Stimulated activated naive CD8-positive, alpha-beta T cell treated with anti-CD3 and anti-CD28 coated beads, Interleukin-15, Interleukin-2, amounts not matched to agents 100 U/mL and 50 U/mL, for 24 hours (primary cell): ENCODE measurements around the gene TMX1.
"Not testable (repeated sequence)": the region's sequence is repeated elsewhere in the genome, so short reads cannot be mapped to it uniquely, and the experiment has no call there.

ENCODE experiments used
- ATAC-seq: fragments of 150-1000 bp; cut with Tn5 transposase; one replicate; pipeline ENCODE4 v1.10.0; 2021
- DNase-seq: peaks from one replicate; pipeline ENCODE4 v3.0.0; 2021

TMX1 gene

GRCh38 chr14:51239813-51240803, at the start of gene TMX1:
TMX1 (plus strand) TSS chr14:51240247; CDS start chr14:51240293, 46 bp downstream.
- ATAC-seq (peak; percentile 90), DNase-seq (peak; percentile 92)

- no peak for DNase-seq
Observed at GRCh38 chr14:51201890-51202289, 38.2 kb upstream of the TMX1 start.

GRCh38 chr14:51202914-51203665, 37.0 kb upstream of the TMX1 start:
- ATAC-seq (peak; percentile 68), DNase-seq (peak; percentile 35)

More at GRCh38 chr14:51201890-51202289, 38.2 kb upstream of the TMX1 start:
- peak; percentile 49 for ATAC-seq

- ATAC-seq (no peak), DNase-seq (no peak)
Observed at GRCh38 chr14:51203881-51204280, 36.2 kb upstream of the TMX1 start.

- ATAC-seq (no peak), DNase-seq (no peak)
Observed at GRCh38 chr14:51205486-51205885, 34.6 kb upstream of the TMX1 start.

- DNase-seq, result no peak
- ATAC-seq, result no peak
Observed at GRCh38 chr14:51206462-51206861, 33.6 kb upstream of the TMX1 start.

- DNase-seq, result no peak
- ATAC-seq, result no peak
Observed at GRCh38 chr14:51207621-51208020, 32.4 kb upstream of the TMX1 start.

- no peak for ATAC-seq
- no peak for DNase-seq
Observed at GRCh38 chr14:51208982-51209381, 31.1 kb upstream of the TMX1 start.

- no peak for ATAC-seq
- DNase-seq, result no peak
Observed at GRCh38 chr14:51209457-51209856, 30.6 kb upstream of the TMX1 start.

GRCh38 chr14:51210594-51210993, 29.5 kb upstream of the TMX1 start:
- ATAC-seq, result no peak
- no peak for DNase-seq

GRCh38 chr14:51211149-51211548, 28.9 kb upstream of the TMX1 start:
- no peak for ATAC-seq

GRCh38 chr14:51216602-51217001, 23.4 kb upstream of the TMX1 start:
- ATAC-seq, result no peak
- DNase-seq, result no peak

More at GRCh38 chr14:51211149-51211548, 28.9 kb upstream of the TMX1 start:
- DNase-seq, result no peak

- DNase-seq, result no peak
- ATAC-seq, result no peak
Observed at GRCh38 chr14:51219473-51220448, 20.3 kb upstream of the TMX1 start.

GRCh38 chr14:51223463-51223862, 16.6 kb upstream of the TMX1 start:
- ATAC-seq, DNase-seq: not testable (repeated sequence)

- DNase-seq (no peak), ATAC-seq (no peak)
Observed at GRCh38 chr14:51224551-51224950, 15.5 kb upstream of the TMX1 start.

GRCh38 chr14:51225751-51226150, 14.3 kb upstream of the TMX1 start:
- ATAC-seq (no peak), DNase-seq (no peak)

- DNase-seq (no peak), ATAC-seq (no peak)
Observed at GRCh38 chr14:51228391-51228790, 11.7 kb upstream of the TMX1 start.

- no peak for DNase-seq
- ATAC-seq, result no peak
Observed at GRCh38 chr14:51228890-51229289, 11.2 kb upstream of the TMX1 start.

- DNase-seq, result no peak
- peak; percentile 16 for ATAC-seq
Observed at GRCh38 chr14:51236314-51236713, 3.7 kb upstream of the TMX1 start.

GRCh38 chr14:51240804-51241380, 845 bp downstream of the TMX1 start:
- no peak for DNase-seq
- ATAC-seq, result no peak
